GM23338 (cell line): ENCODE measurements around the gene PUDP. TPM values are rescaled to one million over a fixed set of nuclear protein-coding genes. Genes with fewer than 3 reads are reported as not detected.

Experiments
- ATAC-seq: fragments of 200-7000 bp; cut with Tn5 transposase; 3 replicates; pipeline ENCODE4 v1.9.1; 2020
- DNase-seq: peaks from one replicate; pipeline ENCODE4 v3.0.0-alpha.2; 2015; ENCODE audit warnings: low spot score
- H2AFZ ChIP-seq: fragments of 200-600 bp; sonication (generic); 2 replicates; pipeline ENCODE4 v1.8.0; 2016; ENCODE audit warnings: antibody characterized with exemption, mild to moderate bottlenecking, moderate library complexity
- H3F3A ChIP-seq: fragments of 200-600 bp; sonication (generic); replicated peaks from 2 replicates; pipeline ENCODE4 v1.8.0; 2017; ENCODE audit warnings: antibody characterized with exemption, mixed run types, low read depth
- H3K27ac ChIP-seq: fragments of 200-600 bp; sonication (generic); 2 replicates; pipeline ENCODE4 v1.6.1; 2016; ENCODE audit warnings: low read depth
- H3K27me3 ChIP-seq: fragments of 200-600 bp; sonication (generic); 2 replicates; pipeline ENCODE4 v1.8.0; 2016; ENCODE audit warnings: mild to moderate bottlenecking, mixed run types, moderate library complexity; ENCODE audit not compliant: insufficient read depth
- H3K36me3 ChIP-seq: fragments of 200-600 bp; sonication (generic); 2 replicates; pipeline ENCODE4 v1.8.0; 2016; ENCODE audit warnings: mild to moderate bottlenecking; ENCODE audit not compliant: insufficient read depth
- H3K4me1 ChIP-seq: fragments of 200-600 bp; sonication (generic); 2 replicates; pipeline ENCODE4 v1.8.0; 2016; ENCODE audit warnings: mild to moderate bottlenecking, moderate library complexity; ENCODE audit not compliant: insufficient read depth
- H3K4me2 ChIP-seq: fragments of 200-600 bp; sonication (generic); 2 replicates; pipeline ENCODE4 v1.7.1; 2017; ENCODE audit warnings: mixed run types
- H3K4me3 ChIP-seq: fragments of 200-600 bp; sonication (generic); 2 replicates; pipeline ENCODE4 v1.6.1; 2016; ENCODE audit warnings: mixed run types
- H3K79me2 ChIP-seq: fragments of 200-600 bp; sonication (generic); replicated peaks from 2 replicates; pipeline ENCODE4 v1.8.0; 2017; ENCODE audit warnings: mild to moderate bottlenecking; ENCODE audit not compliant: insufficient read depth
- H3K9me2 ChIP-seq: fragments of 200-600 bp; sonication (generic); 2 replicates; pipeline ENCODE4 v1.8.0; 2017; ENCODE audit not compliant: insufficient read depth
- H4K20me1 ChIP-seq: fragments of 200-600 bp; sonication (generic); replicated peaks from 2 replicates; pipeline ENCODE4 v1.8.0; 2017; ENCODE audit warnings: mild to moderate bottlenecking; ENCODE audit not compliant: insufficient read depth
- H3K27ac Mint-ChIP-seq: 2 replicates; pipeline ENCODE4 v1.8.0; 2020; ENCODE audit warnings: inconsistent platforms, mild to moderate bottlenecking, moderate library complexity, mixed read lengths
- H3K27me3 Mint-ChIP-seq: 3 replicates; pipeline ENCODE4 v1.8.0; 2022; ENCODE audit warnings: low read depth, mild to moderate bottlenecking, moderate library complexity, mixed read lengths, inconsistent platforms; ENCODE audit not compliant: insufficient read depth, poor library complexity
- H3K36me3 Mint-ChIP-seq: 3 replicates; pipeline ENCODE4 v1.8.0; 2021; ENCODE audit warnings: low read depth, mild to moderate bottlenecking, inconsistent platforms, moderate library complexity, mixed read lengths
- H3K4me1 Mint-ChIP-seq: 3 replicates; pipeline ENCODE4 v1.8.0; 2020; ENCODE audit warnings: mild to moderate bottlenecking, inconsistent platforms, mixed read lengths
- H3K4me3 Mint-ChIP-seq: 3 replicates; pipeline ENCODE4 v1.8.0; 2021; ENCODE audit warnings: moderate library complexity, mild to moderate bottlenecking, inconsistent platforms, mixed read lengths
- H3K9me3 Mint-ChIP-seq: 3 replicates; pipeline ENCODE4 v1.8.0; 2020; ENCODE audit warnings: moderate library complexity, mild to moderate bottlenecking, inconsistent platforms, mixed read lengths
- CREB1 ChIP-seq: fragments of 250-450 bp; sonication (Bioruptor Pico); IDR thresholded peaks from 2 replicates; pipeline ENCODE4 v1.5.0; 2020; ENCODE audit warnings: low read depth, mild to moderate bottlenecking, moderate library complexity
- CTCF ChIP-seq, 2 experiments: fragments of 200-600 bp in 1 of 2; sonication (generic) in 1 of 2; conservative IDR thresholded peaks; 2 replicates each; pipeline versions ENCODE4 v1.5.1 to v1.6.1; 2016 to 2017; ENCODE audit warnings: antibody characterized with exemption in 2 of 2, low read depth in 2 of 2, mild to moderate bottlenecking in 2 of 2, moderate library complexity in 1 of 2
- ETS1 ChIP-seq: IDR thresholded peaks from 2 replicates; pipeline ENCODE4 v1.6.1; 2016; ENCODE audit warnings: antibody characterized with exemption
- EZH2 ChIP-seq: fragments of 200-600 bp; sonication (generic); IDR thresholded peaks from one replicate; pipeline ENCODE4 v1.8.0; 2017; ENCODE audit warnings: antibody characterized with exemption, mild to moderate bottlenecking, low read depth; ENCODE audit not compliant: unreplicated experiment
- EZH2phosphoT487 ChIP-seq: fragments of 200-600 bp; sonication (generic); IDR thresholded peaks from one replicate; pipeline ENCODE4 v1.8.1; 2018; ENCODE audit warnings: antibody characterized with exemption; ENCODE audit not compliant: unreplicated experiment
- JUNB ChIP-seq: IDR thresholded peaks from one replicate; pipeline ENCODE4 v1.6.1; 2016; ENCODE audit warnings: antibody characterized with exemption; ENCODE audit not compliant: unreplicated experiment
- NANOG ChIP-seq: IDR thresholded peaks from 2 replicates; pipeline ENCODE4 v1.6.1; 2016; ENCODE audit warnings: antibody characterized with exemption, borderline replicate concordance
- POLR2AphosphoS5 ChIP-seq: IDR thresholded peaks from 2 replicates; pipeline ENCODE4 v1.6.1; 2016; ENCODE audit warnings: antibody characterized with exemption, low read depth
- REST ChIP-seq: IDR thresholded peaks from one replicate; pipeline ENCODE4 v1.6.1; 2018; ENCODE audit warnings: antibody characterized with exemption; ENCODE audit not compliant: unreplicated experiment
- STAT1 ChIP-seq: IDR thresholded peaks from one replicate; pipeline ENCODE4 v1.6.1; 2016; ENCODE audit warnings: antibody characterized with exemption; ENCODE audit not compliant: unreplicated experiment
- ZNF114 ChIP-seq: fragments of 250-450 bp; sonication (Bioruptor Pico); IDR thresholded peaks from 2 replicates; pipeline ENCODE4 v1.5.0; 2020; ENCODE audit warnings: mild to moderate bottlenecking, moderate library complexity
- ZNF331 ChIP-seq: fragments of 250-450 bp; sonication (Bioruptor Pico); IDR thresholded peaks from 2 replicates; pipeline ENCODE4 v1.5.0; 2020; ENCODE audit warnings: low read depth, mild to moderate bottlenecking, moderate library complexity
- ZNF462 ChIP-seq: fragments of 250-450 bp; sonication (Bioruptor Pico); IDR thresholded peaks from 2 replicates; pipeline ENCODE4 v1.5.0; 2020; ENCODE audit warnings: mild to moderate bottlenecking, moderate library complexity
- polyA plus RNA-seq: library from polyadenylated mRNA; unstranded; fragments of >200 nt; fragmentation: Nextera tagmentation; extraction: Ambion mirVana; gene quantifications from 2 replicates; pipeline ENCODE4 v1.2.1, GENCODE V29; 2016
- total RNA-seq: library from RNA; depleted of rRNA; stranded (reverse); fragments of >200 nt; shearing (Covaris generic); gene quantifications from 2 replicates; pipeline ENCODE4 v1.2.3, GENCODE V29; 2014

Gene PUDP
- total and polyA plus RNA-seq, 2 experiments from 2014 or later = 17.2 to 22.4 TPM

GRCh38 chrX:7083021-7083420, 64.9 kb downstream of the PUDP start:
- Histone ChIP-seq H3F3A (no peaks in the 10 kb centered on the region), H3K9me2 (no peaks in the 10 kb centered on the region), H4K20me1 (no peaks in the 10 kb centered on the region), H2AFZ (no peak overlapping the region), H3K4me2 (no peak overlapping the region), H3K27me3 (no peaks in the 10 kb centered on the region), H3K36me3 (no peaks in the 10 kb centered on the region), H3K27ac (no peak overlapping the region), H3K79me2 (0 out of 2 replicates have a peak, but pooled peaks cover 4% of the 10 kb centered on the region), H3K4me1 (no peaks in the 10 kb centered on the region), H3K4me3 (no peak overlapping the region)
- Mint-ChIP-seq H3K4me3 (no peak overlapping the region), H3K27ac (no peak overlapping the region), H3K4me1 (peaks cover 14% of the 10 kb centered on the region; the same call in 2 of the 3 replicates), H3K27me3 (no peaks in the 10 kb centered on the region), H3K36me3 (peaks cover 3% of the 10 kb centered on the region; the same call in 1 of the 3 replicates), H3K9me3 (no peaks in the 10 kb centered on the region; the same call in 2 of the 3 replicates)
- TF ChIP-seq STAT1 (no peak), JUNB (no peak), CTCF (conservative IDR thresholded peaks at IDR 0.05; ENCODE audit: low read depth in 2 of 2) (no peak), CREB1 (no peak), EZH2phosphoT487 (no peak), EZH2 (no peak), ZNF114 (CRISPR knock-in tag) (no peak), REST (no peak), ZNF331 (CRISPR knock-in tag) (no peak), NANOG (no peak), POLR2AphosphoS5 (no peak), ETS1 (no peak), ZNF462 (CRISPR knock-in tag) (no peak)
- no peak for DNase-seq
- ATAC-seq = no peak
